HCT116 (cell line): Measurements from ENCODE around the gene CNTROB.

Experiments
- CTCF ChIP-seq, 3 experiments: fragments of 200-600 bp in 1 of 3; sonication (generic) in 1 of 3; IDR thresholded peaks in 2 of 3; conservative IDR thresholded peaks in 1 of 3; 2 replicates each; pipeline ENCODE4 v1.5.1; 2012 to 2017; ENCODE audit warnings: low read depth in 2 of 3, low read length in 2 of 3, antibody characterized with exemption in 1 of 3, borderline replicate concordance in 1 of 3, control low read depth in 1 of 3, mild to moderate bottlenecking in 1 of 3, mixed read lengths in 1 of 3, mixed run types in 1 of 3, moderate library complexity in 1 of 3; ENCODE audit not compliant: insufficient read depth in 1 of 3
- ELF1 ChIP-seq: IDR thresholded peaks from 2 replicates; pipeline ENCODE4 v1.6.1; 2012; ENCODE audit warnings: low read depth, borderline replicate concordance
- EZH2 ChIP-seq: fragments of 200-600 bp; sonication (generic); IDR thresholded peaks from 2 replicates; pipeline ENCODE4 v1.6.1; 2017; ENCODE audit warnings: antibody characterized with exemption, mixed run types
- EZH2phosphoT487 ChIP-seq: fragments of 200-600 bp; IDR thresholded peaks from 2 replicates; pipeline ENCODE4 v1.6.1; 2018; ENCODE audit warnings: antibody characterized with exemption, borderline replicate concordance
- MAX ChIP-seq: IDR thresholded peaks from 2 replicates; pipeline ENCODE4 v1.6.1; 2012
- POLR2A ChIP-seq: IDR thresholded peaks from 2 replicates; pipeline ENCODE4 v1.7.0; 2011; ENCODE audit warnings: borderline replicate concordance; ENCODE audit not compliant: insufficient read depth, insufficient read length; ENCODE audit errors: extremely low read depth
- POLR2AphosphoS5 ChIP-seq: IDR thresholded peaks from 2 replicates; pipeline ENCODE4 v1.6.1; 2011; ENCODE audit warnings: mild to moderate bottlenecking, low read depth, low read length, moderate library complexity
- REST ChIP-seq: IDR thresholded peaks from 2 replicates; pipeline ENCODE4 v1.6.1; 2012; ENCODE audit warnings: low read depth
- SIN3A ChIP-seq: IDR thresholded peaks from 2 replicates; pipeline ENCODE4 v1.6.1; 2012; ENCODE audit warnings: low read depth
- SP1 ChIP-seq: IDR thresholded peaks from 2 replicates; pipeline ENCODE4 v1.6.1; 2012; ENCODE audit warnings: low read depth
- SRF ChIP-seq: IDR thresholded peaks from 2 replicates; pipeline ENCODE4 v1.6.1; 2012; ENCODE audit warnings: low read depth
- TCF7L2 ChIP-seq: IDR thresholded peaks from 2 replicates; pipeline ENCODE4 v1.7.0; 2011; ENCODE audit warnings: borderline replicate concordance, inconsistent platforms; ENCODE audit not compliant: insufficient read depth, insufficient read length; ENCODE audit errors: extremely low read depth
- YY1 ChIP-seq: IDR thresholded peaks from 2 replicates; pipeline ENCODE4 v1.6.1; 2011; ENCODE audit warnings: low read length, low read depth, moderate library complexity, mild to moderate bottlenecking; ENCODE audit not compliant: insufficient replicate concordance; ENCODE audit errors: extremely low read depth
- ZFX ChIP-seq: fragments of 450-650 bp; IDR thresholded peaks from 2 replicates; pipeline ENCODE4 v1.6.1; 2017

GRCh38 chr17:7894226-7894625 is 37.8 kb upstream of the CNTROB start:
- TF ChIP-seq POLR2A (no peak), REST (no peak), ELF1 (no peak), CTCF (IDR thresholded peaks at IDR 0.05 in 2 of 3, conservative IDR thresholded peaks at IDR 0.05 in 1 of 3; ENCODE audit: borderline replicate concordance in 1 of 3, insufficient read depth in 1 of 3, low read depth in 2 of 3, low read length in 2 of 3) (no peak), SP1 (no peak), ZFX (no peak), MAX (no peak), YY1 (no peak), POLR2AphosphoS5 (no peak), EZH2 (no peak), SRF (no peak), SIN3A (no peak), EZH2phosphoT487 (no peak), TCF7L2 (no peak)
